Measurements from ENCODE around the gene SHC2. TPM values are rescaled to one million over a fixed set of nuclear protein-coding genes. Genes with fewer than 3 reads are reported as not detected.

The SHC2 gene
- total and polyA plus RNA-seq, 9 of the 15 experiments (the other 6 are each of a cell fraction or from before 2014, with no cell fraction given), result 0.14 to 0.36 (median 0.17) TPM; not detected in 5

GRCh38 chr19:474126-475078, 13.6 kb upstream of the SHC2 start:
- CTCF ChIA-PET (ENCODE audit: low intra/inter-chr PET ratio), result no interaction called here
- POLR2A ChIA-PET, result interaction anchor here (0.6 kb wide), 2 partner anchors 76 to 132 kb away, joined by 3 read pairs; no protein-coding TSS in a partner anchor
- ATAC-seq, result peak; percentile 39
- TF ChIP-seq THAP12 (CRISPR knock-in tag; IDR thresholded peaks at IDR 0.05) (no peak), HNRNPL (IDR thresholded peaks at IDR 0.05; ENCODE audit: low read depth, low read length) (0 out of 2 replicates have a peak, but pooled peaks have one; percentile 7), GABPB2 (CRISPR knock-in tag; conservative IDR thresholded peaks at IDR 0.05) (no peak), ZNF444 (CRISPR knock-in tag; IDR thresholded peaks at IDR 0.05) (no peak), SAFB (IDR thresholded peaks at IDR 0.05; ENCODE audit: borderline replicate concordance, low read depth, low read length) (peak; percentile 36; the same call in 1 of the 2 replicates), FUS (optimal IDR thresholded peaks at IDR 0.05; ENCODE audit: low read depth, low read length) (no peak), ZFX (CRISPR knock-in tag; IDR thresholded peaks at IDR 0.05) (peak; percentile 21; the same call in 1 of the 2 replicates), ZNF282 (CRISPR knock-in tag; IDR thresholded peaks at IDR 0.05) (no peak), TFAM (CRISPR knock-in tag; conservative IDR thresholded peaks at IDR 0.05) (no peak), UBTF (IDR thresholded peaks at IDR 0.05; ENCODE audit: borderline replicate concordance in 1 of 2, low read depth in 2 of 2, low read length in 2 of 2) (0 out of 4 replicates have a peak, but pooled peaks of 1 of the 2 experiments have one; percentile 61)
- TF ChIP-seq, protein P1, sequence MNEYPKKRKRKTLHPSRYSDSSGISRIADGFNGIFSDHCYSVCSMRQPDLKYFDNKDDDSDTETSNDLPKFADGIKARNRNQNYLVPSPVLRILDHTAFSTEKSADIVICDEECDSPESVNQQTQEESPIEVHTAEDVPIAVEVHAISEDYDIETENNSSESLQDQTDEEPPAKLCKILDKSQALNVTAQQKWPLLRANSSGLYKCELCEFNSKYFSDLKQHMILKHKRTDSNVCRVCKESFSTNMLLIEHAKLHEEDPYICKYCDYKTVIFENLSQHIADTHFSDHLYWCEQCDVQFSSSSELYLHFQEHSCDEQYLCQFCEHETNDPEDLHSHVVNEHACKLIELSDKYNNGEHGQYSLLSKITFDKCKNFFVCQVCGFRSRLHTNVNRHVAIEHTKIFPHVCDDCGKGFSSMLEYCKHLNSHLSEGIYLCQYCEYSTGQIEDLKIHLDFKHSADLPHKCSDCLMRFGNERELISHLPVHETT (CRISPR knock-in tag; conservative IDR thresholded peaks at IDR 0.05 in 1 of 2, IDR thresholded peaks at IDR 0.05 in 1 of 2), result no peak
- TF ChIP-seq, protein P2, sequence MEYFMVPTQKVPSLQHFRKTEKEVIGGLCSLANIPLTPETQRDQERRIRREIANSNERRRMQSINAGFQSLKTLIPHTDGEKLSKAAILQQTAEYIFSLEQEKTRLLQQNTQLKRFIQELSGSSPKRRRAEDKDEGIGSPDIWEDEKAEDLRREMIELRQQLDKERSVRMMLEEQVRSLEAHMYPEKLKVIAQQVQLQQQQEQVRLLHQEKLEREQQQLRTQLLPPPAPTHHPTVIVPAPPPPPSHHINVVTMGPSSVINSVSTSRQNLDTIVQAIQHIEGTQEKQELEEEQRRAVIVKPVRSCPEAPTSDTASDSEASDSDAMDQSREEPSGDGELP (CRISPR knock-in tag; IDR thresholded peaks at IDR 0.05; ENCODE audit: borderline replicate concordance), result peak; percentile 8; the same call in 1 of the 2 replicates

More at GRCh38 chr19:474126-475078, 13.6 kb upstream of the SHC2 start:
- Histone ChIP-seq H3K4me3 (no peak overlapping the region), H3K27ac (ENCODE audit: extremely low read depth, low read depth, low read length) (no peak overlapping the region), H3K36me3 (ENCODE audit: control insufficient read depth, insufficient read depth, low read length) (no peaks in the 10 kb centered on the region), H3K79me2 (ENCODE audit: control insufficient read depth, insufficient read depth, low read length) (no peaks in the 10 kb centered on the region), H2AFZ (ENCODE audit: low read depth, low read length) (no peak overlapping the region), H3K27me3 (ENCODE audit: control insufficient read depth in 2 of 2, insufficient read depth in 2 of 2, low read length in 2 of 2) (peaks cover 0 to 23% of the 10 kb centered on the region in 2 experiments; a peak in 2 of 5 replicates), H3K4me2 (ENCODE audit: insufficient read depth, low read length) (no peak overlapping the region), H4K20me1 (replicated peaks; ENCODE audit: control insufficient read depth, insufficient read depth, low read length) (no peaks in the 10 kb centered on the region; the same call in 1 of the 2 replicates), H3K9me1 (ENCODE audit: control insufficient read depth, insufficient read depth, low read length) (no peaks in the 10 kb centered on the region), H3K4me1 (replicated peaks in 1 of 2; ENCODE audit: control insufficient read depth in 2 of 2, insufficient read depth in 2 of 2, low read length in 2 of 2) (peaks cover 0 to 39% of the 10 kb centered on the region in 2 experiments; a peak in 3 of 5 replicates), H3K9ac (ENCODE audit: insufficient read depth in 1 of 2, low read depth in 2 of 2, low read length in 2 of 2) (peak overlapping the region in 1 of 2 experiments; percentile 26; a peak in 1 of 4 replicates), H3K9me3 (replicated peaks; ENCODE audit: control insufficient read depth, insufficient read depth, low read depth, low read length) (no peaks in the 10 kb centered on the region)
- intact Hi-C loops (cut with micrococcal nuclease), result no loop called here
- in situ Hi-C loops (cut with MboI), result no loop called here
- WGBS (ENCODE audit: insufficient coverage, low coverage, missing lambda C conversion rate), result 36% methylated on average over 46 of the region's 57 CpGs
- no peak for DNase-seq (ENCODE audit: extremely low read depth in 1 of 4, low spot score in 3 of 4)
- no peak for FAIRE-seq
- BruUV-seq (replicated peaks), result no TSS peak

All from K562 (cell line).